ENCODE data around the gene CYP2F1. TPM values are rescaled to one million over a fixed set of nuclear protein-coding genes. Genes with fewer than 3 reads are reported as not detected.
"Not testable (repeated sequence)": the region's sequence is repeated elsewhere in the genome, so short reads cannot be mapped to it uniquely, and the experiment has no call there.

The CYP2F1 gene
- total RNA-seq, 4 donors from 2014 or later = not detected

GRCh38 chr19:41123716-41124294 lies 9.6 kb downstream of the CYP2F1 start:
- H3K4me1 ChIP-seq = peaks cover 12% of the 10 kb centered on the region
- 87% methylated on average over 10 of the region's 11 CpGs for WGBS
- TF ChIP-seq CTCF (IDR thresholded peaks at IDR 0.05) (no peak), POLR2A (IDR thresholded peaks at IDR 0.05) (no peak), EP300 (IDR thresholded peaks at IDR 0.05) (no peak), POLR2AphosphoS5 (IDR thresholded peaks at IDR 0.05) (no peak)
- no peaks in the 10 kb centered on the region for H3K9me3 ChIP-seq
- no peak overlapping the region for H3K27ac ChIP-seq
- no peak for DNase-seq (ENCODE audit: low spot score in 2 of 2)
- no peak overlapping the region for H3K4me3 ChIP-seq
- no peaks in the 10 kb centered on the region for H3K27me3 ChIP-seq
- no peaks in the 10 kb centered on the region for H3K36me3 ChIP-seq

GRCh38 chr19:41126765-41127203 lies 12.6 kb downstream of the CYP2F1 start:
- 56% methylated on average over 2 of the region's 2 CpGs for WGBS
- peaks cover 12% of the 10 kb centered on the region for H3K4me1 ChIP-seq
- H3K27me3 ChIP-seq; DNase-seq (ENCODE audit: low spot score in 2 of 2); H3K36me3 ChIP-seq; H3K9me3 ChIP-seq; H3K4me3 ChIP-seq; H3K27ac ChIP-seq: not testable (repeated sequence)
- peak; percentile 8 to 49 for TF ChIP-seq CTCF (IDR thresholded peaks at IDR 0.05)

GRCh38 chr19:41127362-41127761 lies 13.1 kb downstream of the CYP2F1 start:
- not testable (repeated sequence) for H3K36me3 ChIP-seq; H3K27ac ChIP-seq; DNase-seq (ENCODE audit: low spot score in 2 of 2); H3K4me3 ChIP-seq; H3K9me3 ChIP-seq; H3K27me3 ChIP-seq
- peaks cover 12% of the 10 kb centered on the region for H3K4me1 ChIP-seq
- 85% methylated on average over 7 of the region's 7 CpGs for WGBS

GRCh38 chr19:41127801-41128300 lies 13.6 kb downstream of the CYP2F1 start:
- H3K27ac ChIP-seq, H3K27me3 ChIP-seq, H3K36me3 ChIP-seq, H3K9me3 ChIP-seq: not testable (repeated sequence)
- DNase-seq (ENCODE audit: low spot score in 2 of 2) = peak in 1 of 2 donors; percentile 78
- TF ChIP-seq CTCF (IDR thresholded peaks at IDR 0.05) = peak in 1 of 2 donors; percentile 12
- 0% methylated on average over 5 of the region's 29 CpGs for WGBS
- Histone ChIP-seq H3K4me3 (peak overlapping the region; percentile 16), H3K4me1 (peaks cover 12% of the 10 kb centered on the region)

GRCh38 chr19:41128692-41129091 lies 14.5 kb downstream of the CYP2F1 start:
- 78% methylated on average over 6 of the region's 6 CpGs for WGBS
- TF ChIP-seq POLR2AphosphoS5 (IDR thresholded peaks at IDR 0.05) (no peak), POLR2A (IDR thresholded peaks at IDR 0.05) (no peak), CTCF (IDR thresholded peaks at IDR 0.05) (no peak), EP300 (IDR thresholded peaks at IDR 0.05) (no peak)
- Histone ChIP-seq H3K27ac (no peak overlapping the region), H3K36me3 (no peaks in the 10 kb centered on the region), H3K27me3 (no peaks in the 10 kb centered on the region), H3K4me1 (peaks cover 14% of the 10 kb centered on the region), H3K4me3 (no peak overlapping the region), H3K9me3 (no peaks in the 10 kb centered on the region)
- DNase-seq (ENCODE audit: low spot score in 2 of 2) = no peak

- no peaks in the 10 kb centered on the region for H3K9me3 ChIP-seq
- peaks cover 33% of the 10 kb centered on the region for H3K4me1 ChIP-seq
- no peak overlapping the region for H3K27ac ChIP-seq
- H3K4me3 ChIP-seq = no peak overlapping the region
- DNase-seq (ENCODE audit: low spot score in 2 of 2) = no peak
- TF ChIP-seq POLR2A (IDR thresholded peaks at IDR 0.05) (no peak), CTCF (IDR thresholded peaks at IDR 0.05) (no peak)
- H3K27me3 ChIP-seq = no peaks in the 10 kb centered on the region
- 81% methylated on average over 5 of the region's 5 CpGs for WGBS
- no peaks in the 10 kb centered on the region for H3K36me3 ChIP-seq
Observed at GRCh38 chr19:41131186-41131585, 17.0 kb downstream of the CYP2F1 start.

Measured in suprapubic skin (tissue), 4 donors.